ENCODE measurements around the gene ITGBL1.
"Not testable (repeated sequence)": the region's sequence is repeated elsewhere in the genome, so short reads cannot be mapped to it uniquely, and the experiment has no call there.

ITGBL1 gene

DNA sequence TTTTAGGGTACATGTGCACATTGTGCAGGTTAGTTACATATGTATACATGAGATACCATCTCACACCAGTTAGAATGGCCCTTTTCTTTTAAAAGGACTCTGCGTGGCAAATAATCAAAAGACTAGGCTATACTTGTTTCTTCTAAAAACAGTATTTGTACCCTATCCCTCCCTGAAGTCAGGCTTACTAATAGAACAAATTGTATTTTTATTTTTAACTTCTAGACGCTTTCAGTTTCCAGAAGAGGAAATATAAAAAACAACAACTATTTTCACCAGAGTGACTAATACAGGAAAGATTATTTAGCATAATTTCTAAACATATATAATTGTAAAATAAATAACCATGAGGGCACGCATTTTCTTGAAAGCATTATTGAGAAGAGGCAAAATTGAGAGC lies 83.6 kb downstream of the ITGBL1 start:
- H3K9ac ChIP-seq (ENCODE audit: low read depth, low read length): no peak overlapping the region
- H3K4me1 ChIP-seq (ENCODE audit: control insufficient read depth, insufficient read depth, low read length): no peaks in the 10 kb centered on the region
- H3K4me3 ChIP-seq (ENCODE audit: low read depth, low read length): no peak overlapping the region
- H3K27me3 ChIP-seq (ENCODE audit: control insufficient read depth, insufficient read depth, low read length): no peaks in the 10 kb centered on the region
- no peak overlapping the region for H3K27ac ChIP-seq (ENCODE audit: low read depth, low read length)
- H3K9me3 ChIP-seq (ENCODE audit: control insufficient read depth, insufficient read depth, low read length): no peaks in the 10 kb centered on the region
- no peaks in the 10 kb centered on the region for H3K36me3 ChIP-seq (ENCODE audit: control insufficient read depth, insufficient read depth, low read length)

DNA sequence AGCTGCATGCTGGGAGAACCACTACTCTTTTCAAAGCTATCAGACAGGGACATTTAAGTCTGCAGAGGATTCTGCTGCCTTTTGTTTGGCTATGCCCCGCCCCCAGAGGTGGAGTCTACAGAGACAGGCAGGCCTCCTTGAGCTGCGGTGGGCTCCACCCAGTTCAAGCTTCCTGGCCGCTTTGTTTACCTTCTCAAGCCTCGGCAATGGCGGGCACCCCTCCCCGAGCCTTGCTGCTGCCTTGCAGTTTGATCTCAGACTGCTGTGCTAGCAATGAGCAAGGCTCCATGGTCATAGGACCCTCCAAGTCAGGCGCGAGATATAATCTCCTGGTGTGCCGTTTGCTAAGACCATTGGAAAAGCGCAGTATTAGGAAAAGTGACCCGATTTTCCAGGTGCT lies 92.1 kb downstream of the ITGBL1 start:
- not testable (repeated sequence) for H3K4me1 ChIP-seq (ENCODE audit: control insufficient read depth, insufficient read depth, low read length); H3K27ac ChIP-seq (ENCODE audit: low read depth, low read length); H3K27me3 ChIP-seq (ENCODE audit: control insufficient read depth, insufficient read depth, low read length); H3K4me3 ChIP-seq (ENCODE audit: low read depth, low read length); H3K9me3 ChIP-seq (ENCODE audit: control insufficient read depth, insufficient read depth, low read length); H3K36me3 ChIP-seq (ENCODE audit: control insufficient read depth, insufficient read depth, low read length); H3K9ac ChIP-seq (ENCODE audit: low read depth, low read length)

DNA sequence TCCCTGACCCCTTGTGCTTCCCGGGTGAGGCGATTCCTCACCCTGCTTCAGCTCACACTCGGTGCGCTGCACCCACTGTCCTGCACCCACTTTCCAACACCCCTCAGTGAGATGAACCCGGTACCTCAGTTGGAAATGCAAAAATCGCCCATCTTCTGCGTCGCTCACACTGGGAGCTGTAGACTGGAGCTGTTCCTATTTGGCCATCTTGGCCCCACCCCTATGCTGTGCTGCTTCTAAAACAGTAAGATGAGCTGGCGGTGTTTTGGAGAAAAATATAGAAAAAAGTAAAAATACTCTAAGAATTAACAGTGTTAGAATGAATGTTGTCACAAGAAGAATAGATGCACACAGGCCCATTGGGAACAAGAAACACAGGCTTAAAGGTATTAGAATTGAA lies 92.5 kb downstream of the ITGBL1 start:
- Histone ChIP-seq H3K9ac (ENCODE audit: low read depth, low read length) (no peak overlapping the region), H3K27ac (ENCODE audit: low read depth, low read length) (no peak overlapping the region), H3K4me3 (ENCODE audit: low read depth, low read length) (no peak overlapping the region), H3K27me3 (ENCODE audit: control insufficient read depth, insufficient read depth, low read length) (no peaks in the 10 kb centered on the region), H3K36me3 (ENCODE audit: control insufficient read depth, insufficient read depth, low read length) (no peaks in the 10 kb centered on the region), H3K4me1 (ENCODE audit: control insufficient read depth, insufficient read depth, low read length) (no peaks in the 10 kb centered on the region), H3K9me3 (ENCODE audit: control insufficient read depth, insufficient read depth, low read length) (peaks cover 4% of the 10 kb centered on the region)

- no peaks in the 10 kb centered on the region for H3K36me3 ChIP-seq (ENCODE audit: control insufficient read depth, insufficient read depth, low read length)
- H3K4me3 ChIP-seq (ENCODE audit: low read depth, low read length): no peak overlapping the region
- peaks cover 4% of the 10 kb centered on the region for H3K9me3 ChIP-seq (ENCODE audit: control insufficient read depth, insufficient read depth, low read length)
- H3K9ac ChIP-seq (ENCODE audit: low read depth, low read length): no peak overlapping the region
- no peaks in the 10 kb centered on the region for H3K4me1 ChIP-seq (ENCODE audit: control insufficient read depth, insufficient read depth, low read length)
- no peak overlapping the region for H3K27ac ChIP-seq (ENCODE audit: low read depth, low read length)
- no peaks in the 10 kb centered on the region for H3K27me3 ChIP-seq (ENCODE audit: control insufficient read depth, insufficient read depth, low read length)
These were observed 93.0 kb downstream of the ITGBL1 start for GRCh38 chr13:101545521-101545920.

- Histone ChIP-seq H3K36me3 (ENCODE audit: control insufficient read depth, insufficient read depth, low read length) (no peaks in the 10 kb centered on the region), H3K4me3 (ENCODE audit: low read depth, low read length) (no peak overlapping the region), H3K27ac (ENCODE audit: low read depth, low read length) (no peak overlapping the region), H3K9ac (ENCODE audit: low read depth, low read length) (no peak overlapping the region), H3K4me1 (ENCODE audit: control insufficient read depth, insufficient read depth, low read length) (no peaks in the 10 kb centered on the region), H3K9me3 (ENCODE audit: control insufficient read depth, insufficient read depth, low read length) (no peaks in the 10 kb centered on the region), H3K27me3 (ENCODE audit: control insufficient read depth, insufficient read depth, low read length) (no peaks in the 10 kb centered on the region)
These were observed 99.8 kb downstream of the ITGBL1 start for GRCh38 chr13:101552286-101552685.

- no peak overlapping the region for H3K27ac ChIP-seq (ENCODE audit: low read depth, low read length)
- no peak overlapping the region for H3K4me3 ChIP-seq (ENCODE audit: low read depth, low read length)
- no peaks in the 10 kb centered on the region for H3K4me1 ChIP-seq (ENCODE audit: control insufficient read depth, insufficient read depth, low read length)
These were observed 100.3 kb downstream of the ITGBL1 start for GRCh38 chr13:101552786-101553185.

GRCh38 chr13:101554420-101555125 lies 102.1 kb downstream of the ITGBL1 start:
- Histone ChIP-seq H3K36me3 (ENCODE audit: control insufficient read depth, insufficient read depth, low read length) (no peaks in the 10 kb centered on the region), H3K27ac (ENCODE audit: low read depth, low read length) (no peak overlapping the region), H3K9ac (ENCODE audit: low read depth, low read length) (no peak overlapping the region), H3K27me3 (ENCODE audit: control insufficient read depth, insufficient read depth, low read length) (no peaks in the 10 kb centered on the region), H3K9me3 (ENCODE audit: control insufficient read depth, insufficient read depth, low read length) (no peaks in the 10 kb centered on the region), H3K4me3 (ENCODE audit: low read depth, low read length) (no peak overlapping the region), H3K4me1 (ENCODE audit: control insufficient read depth, insufficient read depth, low read length) (no peaks in the 10 kb centered on the region)

More at GRCh38 chr13:101552786-101553185, 100.3 kb downstream of the ITGBL1 start:
- no peaks in the 10 kb centered on the region for H3K27me3 ChIP-seq (ENCODE audit: control insufficient read depth, insufficient read depth, low read length)
- no peaks in the 10 kb centered on the region for H3K9me3 ChIP-seq (ENCODE audit: control insufficient read depth, insufficient read depth, low read length)
- H3K36me3 ChIP-seq (ENCODE audit: control insufficient read depth, insufficient read depth, low read length): no peaks in the 10 kb centered on the region
- H3K9ac ChIP-seq (ENCODE audit: low read depth, low read length): no peak overlapping the region

DNA sequence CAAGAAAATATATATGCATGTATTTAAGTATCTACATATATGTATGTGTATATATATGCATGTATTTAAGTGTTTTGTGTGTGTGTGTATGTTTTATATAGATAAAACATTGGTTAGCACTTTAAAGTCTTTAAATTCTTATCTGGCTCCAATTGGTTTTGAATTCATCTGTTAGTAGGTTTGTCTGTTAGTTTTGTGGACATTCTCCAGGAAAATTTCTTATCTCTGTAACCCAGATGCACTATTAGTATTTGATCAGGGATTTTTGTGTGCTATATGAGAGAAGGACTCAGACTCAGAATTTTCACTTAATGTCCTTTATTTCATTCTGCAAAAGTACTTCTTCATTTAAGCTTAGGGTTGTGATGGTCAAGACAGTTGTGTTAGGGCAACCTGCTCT lies 103.1 kb downstream of the ITGBL1 start:
- no peaks in the 10 kb centered on the region for H3K36me3 ChIP-seq (ENCODE audit: control insufficient read depth, insufficient read depth, low read length)
- H3K4me1 ChIP-seq (ENCODE audit: control insufficient read depth, insufficient read depth, low read length): no peaks in the 10 kb centered on the region
- no peak overlapping the region for H3K27ac ChIP-seq (ENCODE audit: low read depth, low read length)
- H3K4me3 ChIP-seq (ENCODE audit: low read depth, low read length): no peak overlapping the region
- H3K9me3 ChIP-seq (ENCODE audit: control insufficient read depth, insufficient read depth, low read length): no peaks in the 10 kb centered on the region
- no peak overlapping the region for H3K9ac ChIP-seq (ENCODE audit: low read depth, low read length)
- H3K27me3 ChIP-seq (ENCODE audit: control insufficient read depth, insufficient read depth, low read length): no peaks in the 10 kb centered on the region

- H3K27ac ChIP-seq (ENCODE audit: low read depth, low read length): no peak overlapping the region
- H3K27me3 ChIP-seq (ENCODE audit: control insufficient read depth, insufficient read depth, low read length): no peaks in the 10 kb centered on the region
- no peak overlapping the region for H3K4me3 ChIP-seq (ENCODE audit: low read depth, low read length)
- H3K36me3 ChIP-seq (ENCODE audit: control insufficient read depth, insufficient read depth, low read length): no peaks in the 10 kb centered on the region
- H3K9ac ChIP-seq (ENCODE audit: low read depth, low read length): no peak overlapping the region
- no peaks in the 10 kb centered on the region for H3K9me3 ChIP-seq (ENCODE audit: control insufficient read depth, insufficient read depth, low read length)
- no peaks in the 10 kb centered on the region for H3K4me1 ChIP-seq (ENCODE audit: control insufficient read depth, insufficient read depth, low read length)
These were observed 104.2 kb downstream of the ITGBL1 start for GRCh38 chr13:101556676-101557123.

- H3K36me3 ChIP-seq (ENCODE audit: control insufficient read depth, insufficient read depth, low read length): no peaks in the 10 kb centered on the region
- no peak overlapping the region for H3K27ac ChIP-seq (ENCODE audit: low read depth, low read length)
- no peak overlapping the region for H3K9ac ChIP-seq (ENCODE audit: low read depth, low read length)
- no peaks in the 10 kb centered on the region for H3K9me3 ChIP-seq (ENCODE audit: control insufficient read depth, insufficient read depth, low read length)
- H3K4me1 ChIP-seq (ENCODE audit: control insufficient read depth, insufficient read depth, low read length): no peaks in the 10 kb centered on the region
- no peaks in the 10 kb centered on the region for H3K27me3 ChIP-seq (ENCODE audit: control insufficient read depth, insufficient read depth, low read length)
- H3K4me3 ChIP-seq (ENCODE audit: low read depth, low read length): no peak overlapping the region
These were observed 112.8 kb downstream of the ITGBL1 start for GRCh38 chr13:101565317-101565716.

DNA sequence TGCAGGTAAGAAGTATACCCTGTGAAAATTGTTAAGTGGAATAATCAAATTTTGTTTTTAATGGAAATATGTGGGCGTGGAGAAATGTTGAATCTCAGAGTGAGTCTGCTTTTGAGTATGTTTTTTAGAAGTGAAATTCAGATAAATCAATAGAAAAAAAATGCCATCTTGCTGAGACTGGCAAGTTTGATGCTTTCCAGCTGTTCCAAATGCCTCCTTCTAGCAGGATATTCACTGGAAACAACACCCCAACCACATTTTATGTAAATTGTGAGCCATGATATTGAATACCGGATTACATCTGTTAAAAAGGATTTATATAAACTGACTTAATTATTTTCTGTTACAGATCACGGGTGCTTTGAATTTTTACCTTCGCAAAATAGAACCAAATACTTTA lies 115.4 kb downstream of the ITGBL1 start:
- H3K9me3 ChIP-seq (ENCODE audit: control insufficient read depth, insufficient read depth, low read length): no peaks in the 10 kb centered on the region
- H3K9ac ChIP-seq (ENCODE audit: low read depth, low read length): no peak overlapping the region
- H3K27me3 ChIP-seq (ENCODE audit: control insufficient read depth, insufficient read depth, low read length): no peaks in the 10 kb centered on the region
- H3K4me1 ChIP-seq (ENCODE audit: control insufficient read depth, insufficient read depth, low read length): no peaks in the 10 kb centered on the region
- no peak overlapping the region for H3K4me3 ChIP-seq (ENCODE audit: low read depth, low read length)
- H3K36me3 ChIP-seq (ENCODE audit: control insufficient read depth, insufficient read depth, low read length): no peaks in the 10 kb centered on the region
- no peak overlapping the region for H3K27ac ChIP-seq (ENCODE audit: low read depth, low read length)

Measured in HUES48 (cell line).